Tongue (tissue), 2 donors: ENCODE data around the gene EVC. TPM values are rescaled to one million over a fixed set of nuclear protein-coding genes. Genes with fewer than 3 reads are reported as not detected.
A peak's percentile ranks its signal among the peaks of the same experiment; 100 is the strongest.

Experiments
- DNase-seq: peaks from one replicate; pipeline ENCODE4 v3.0.0-alpha.2; 2015
- total RNA-seq: library from RNA; depleted of rRNA; stranded (reverse); fragments of >200 nt; gene quantifications from one replicate; pipeline ENCODE4 v1.2.3, GENCODE V29; 2014

EVC gene
- total RNA-seq, 1 donor from 2014 or later, result 37.2 TPM

GRCh38 chr4:5730993-5731990 lies 20.3 kb downstream of the EVC start:
- DNase-seq, result no peak

DNA sequence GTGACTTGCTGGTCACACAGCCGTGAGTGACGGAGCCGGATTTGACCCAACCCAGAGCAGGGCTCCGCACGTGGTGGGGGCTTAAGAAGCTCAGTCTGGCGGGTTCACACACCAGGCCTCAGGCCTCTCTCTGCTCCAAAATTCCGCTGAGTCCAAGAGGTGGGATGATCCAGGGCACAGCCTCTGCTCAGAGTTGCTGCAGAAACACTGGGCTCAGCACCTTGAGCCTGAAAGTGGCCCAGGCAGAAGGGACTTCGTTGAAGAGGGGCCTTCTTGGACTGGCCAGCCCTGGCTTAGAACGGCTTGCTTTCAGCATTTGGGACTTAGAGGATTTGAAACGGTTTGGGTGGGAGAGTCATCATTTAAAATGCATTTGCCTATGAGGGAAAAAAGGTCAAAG lies 21.2 kb downstream of the EVC start:
- DNase-seq, result no peak

- DNase-seq, result peak; percentile 4
Measured at GRCh38 chr4:5734853-5735252, 23.9 kb downstream of the EVC start.

DNA sequence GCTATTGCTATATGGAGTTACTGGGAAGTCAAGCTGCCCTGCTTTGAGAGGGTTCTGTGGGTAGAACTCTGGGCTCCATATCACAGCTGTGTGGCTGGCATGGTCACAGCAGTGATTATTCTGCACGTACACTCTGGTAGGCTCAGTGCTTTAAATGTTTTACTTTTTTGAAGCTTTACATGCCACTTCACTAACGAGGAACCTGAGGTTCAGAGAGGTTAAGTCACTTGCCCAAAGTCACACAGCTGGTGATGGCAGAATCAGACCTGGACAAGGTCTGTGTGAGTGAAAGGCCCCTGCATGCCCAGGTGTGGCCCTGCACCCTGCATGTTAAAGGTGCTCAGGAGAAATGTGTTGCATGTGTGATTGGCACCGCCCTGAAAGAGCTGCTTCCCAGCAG lies 24.5 kb downstream of the EVC start:
- no peak for DNase-seq

DNA sequence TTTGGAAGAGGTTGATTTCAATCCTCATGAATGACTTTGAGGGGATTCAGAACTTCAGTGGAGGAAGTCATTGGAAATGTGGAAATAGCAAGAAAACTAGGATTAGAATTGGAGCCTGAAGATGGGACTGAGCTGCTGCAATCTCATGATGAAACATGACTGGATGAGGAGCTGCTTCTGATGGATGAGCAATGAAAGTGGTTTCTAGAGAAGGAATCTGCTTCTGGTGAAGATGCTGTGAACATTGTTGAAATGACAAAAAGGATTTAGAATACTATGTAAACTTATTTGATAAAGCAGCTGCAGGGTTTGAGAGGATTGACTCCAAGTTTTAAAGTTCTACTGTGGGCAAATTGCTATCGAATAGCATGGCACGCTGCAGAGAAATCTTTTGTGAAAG lies 27.1 kb downstream of the EVC start:
- no peak for DNase-seq

DNA sequence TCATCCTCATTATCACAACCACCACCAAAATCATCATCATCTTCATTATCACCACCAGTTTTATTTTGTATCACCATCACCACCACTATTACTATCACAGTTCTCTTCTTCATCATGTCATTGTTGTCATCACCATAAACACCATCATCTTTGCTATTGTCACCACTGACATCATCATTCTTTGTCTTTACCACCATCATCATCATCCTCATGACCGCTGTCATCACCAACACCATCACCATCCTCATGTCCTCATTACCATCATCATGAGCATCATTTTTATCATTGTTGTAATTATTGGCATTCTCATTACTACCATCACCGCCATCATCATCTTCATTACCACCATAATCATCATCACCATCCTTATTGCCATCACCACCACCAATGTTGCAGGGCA lies 31.4 kb downstream of the EVC start:
- no peak for DNase-seq

DNA sequence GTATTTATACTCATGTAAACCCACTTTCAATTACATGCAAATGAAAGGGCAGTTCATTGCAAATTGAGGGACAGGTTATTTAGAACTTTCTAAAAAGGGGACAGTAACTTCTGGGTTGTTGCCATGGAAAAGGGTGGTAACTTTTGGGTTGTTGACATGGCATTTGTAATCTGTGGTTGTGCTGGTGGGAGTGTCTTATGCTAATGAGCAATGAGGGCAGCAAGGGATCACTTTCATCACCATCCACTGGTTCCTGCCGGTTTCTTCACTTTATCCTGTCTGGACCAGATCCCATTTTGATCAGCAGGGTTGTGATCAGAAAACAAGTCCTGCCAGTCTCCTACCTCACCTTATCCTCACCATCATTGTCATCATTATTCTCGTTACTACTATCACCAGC lies 32.0 kb downstream of the EVC start:
- DNase-seq, result no peak

DNA sequence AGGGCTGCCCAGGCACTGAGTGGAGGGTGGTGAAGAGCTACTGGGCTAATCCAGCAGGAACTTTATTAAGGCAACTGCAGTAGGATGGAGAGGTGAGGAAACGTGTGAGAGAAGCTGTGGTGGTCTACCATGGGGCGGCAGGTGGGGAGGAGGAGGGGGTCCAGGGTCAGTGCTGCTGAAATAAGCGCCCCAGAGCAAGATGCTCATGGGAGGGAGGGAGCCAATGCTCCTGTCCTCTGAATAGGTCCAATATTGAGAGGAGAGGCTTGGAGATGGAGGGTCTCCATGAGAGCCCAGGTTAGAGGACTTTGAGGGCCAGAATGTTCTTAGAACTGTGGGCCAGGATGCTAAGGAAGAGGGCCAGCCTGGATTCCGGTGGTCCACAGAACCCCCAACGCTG lies 35.2 kb downstream of the EVC start:
- DNase-seq, result no peak

- no peak for DNase-seq
Measured at GRCh38 chr4:5746829-5747737, 36.1 kb downstream of the EVC start.

DNA sequence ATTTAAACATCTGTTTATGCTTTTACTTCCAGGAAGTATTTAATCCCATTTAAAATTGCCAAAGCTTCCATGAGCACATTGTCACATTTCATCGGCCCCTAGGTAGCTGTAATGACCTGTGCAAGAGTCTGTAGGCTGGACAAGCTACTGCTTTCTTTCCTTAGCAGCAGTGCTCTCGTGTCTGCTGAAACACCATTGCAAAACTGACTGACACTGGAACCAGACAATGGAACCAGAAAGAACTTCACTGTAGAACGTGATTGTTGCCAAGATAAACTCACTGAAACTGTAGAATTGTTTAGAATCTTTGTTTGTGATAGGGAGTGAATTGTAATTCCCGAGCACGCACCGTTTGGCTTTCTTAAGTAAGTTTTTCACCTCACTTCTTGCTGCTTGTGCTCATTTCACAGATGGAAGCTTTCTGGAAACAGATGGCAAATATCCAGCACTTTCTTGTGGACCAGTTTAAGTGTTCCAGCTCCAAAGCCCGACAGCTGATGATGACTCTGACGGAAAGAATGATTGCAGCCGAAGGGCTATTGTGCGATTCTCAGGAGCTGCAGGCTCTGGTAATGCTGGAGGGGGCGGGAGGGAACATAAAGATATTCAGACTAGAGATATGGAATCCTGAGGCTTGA lies 36.9 kb downstream of the EVC start:
- peak; percentile 70 for DNase-seq

GRCh38 chr4:5749568-5749967 lies 38.6 kb downstream of the EVC start:
- no peak for DNase-seq

GRCh38 chr4:5750052-5750945 lies 39.3 kb downstream of the EVC start:
- no peak for DNase-seq

DNA sequence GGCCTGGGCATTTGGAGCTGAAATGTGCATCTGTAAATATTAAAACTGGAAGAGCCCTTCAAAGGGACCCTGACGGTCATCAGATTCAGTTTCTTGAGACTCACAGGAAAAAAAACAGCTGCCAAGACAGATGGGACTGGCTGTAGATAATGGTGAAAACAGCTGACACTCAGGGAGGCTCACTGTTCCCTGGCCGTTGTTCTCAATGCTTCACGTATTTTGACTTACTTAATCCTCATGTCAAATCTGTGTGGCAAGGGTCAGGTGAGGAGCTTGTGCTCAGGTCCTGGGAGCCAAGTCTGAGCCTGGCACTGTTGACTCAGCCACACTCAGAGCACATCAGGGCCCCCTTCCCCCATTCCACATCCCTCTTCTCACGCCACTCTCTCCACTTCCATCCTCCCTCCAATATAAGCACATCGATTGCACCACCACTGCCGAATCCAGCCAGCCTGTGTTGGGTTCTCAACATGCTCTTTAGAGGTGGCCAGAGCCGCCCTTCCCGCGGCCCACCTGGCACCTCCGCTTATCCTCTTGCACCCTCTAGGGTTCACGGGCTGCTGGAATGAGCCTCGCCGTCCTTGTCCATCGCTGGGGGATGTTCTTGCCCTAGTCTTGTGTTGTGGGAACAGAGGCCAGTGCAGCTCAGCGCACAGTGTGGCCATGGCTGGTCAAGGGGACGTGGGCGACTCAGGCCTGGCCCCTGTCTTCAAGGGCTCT lies 40.1 kb downstream of the EVC start:
- DNase-seq, result peak; percentile 82

DNA sequence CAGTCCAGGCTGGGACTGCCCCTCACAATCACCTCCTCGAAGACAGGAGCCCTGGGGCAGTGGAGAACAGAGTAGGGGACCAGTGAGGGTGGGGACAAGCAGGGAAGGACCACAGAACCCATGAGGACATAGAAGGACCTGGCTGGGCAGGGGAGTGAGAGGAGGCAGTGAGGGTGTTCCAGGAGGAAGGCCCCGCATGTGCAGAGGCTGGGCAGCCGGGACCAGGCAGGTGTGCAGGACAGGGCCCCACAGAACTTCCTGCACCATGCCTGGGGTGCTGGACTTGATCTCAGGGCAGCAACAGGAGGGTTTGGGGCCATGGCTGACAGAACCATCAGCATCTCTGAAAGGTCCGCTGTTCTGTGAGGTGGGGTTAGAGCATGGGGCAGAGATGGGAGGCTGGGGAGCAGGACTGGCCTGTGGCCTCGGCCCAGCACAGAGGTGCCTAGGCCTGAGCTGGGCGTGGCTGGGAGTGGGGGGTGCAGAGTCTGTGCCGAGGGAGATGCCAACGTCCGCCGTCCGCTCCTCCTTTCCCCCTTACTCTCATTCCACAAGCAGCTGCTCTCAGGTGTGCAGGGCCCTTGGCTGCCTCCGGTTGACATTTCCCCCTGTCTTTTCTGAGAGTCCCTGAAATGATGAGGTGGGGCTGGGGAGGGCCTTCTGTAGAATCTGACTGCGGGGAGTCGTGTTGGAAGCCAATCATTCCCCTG lies 40.8 kb downstream of the EVC start:
- DNase-seq, result no peak

GRCh38 chr4:5752376-5753184 lies 41.6 kb downstream of the EVC start:
- peak; percentile 46 for DNase-seq

GRCh38 chr4:5753366-5753765 lies 42.4 kb downstream of the EVC start:
- DNase-seq, result no peak

DNA sequence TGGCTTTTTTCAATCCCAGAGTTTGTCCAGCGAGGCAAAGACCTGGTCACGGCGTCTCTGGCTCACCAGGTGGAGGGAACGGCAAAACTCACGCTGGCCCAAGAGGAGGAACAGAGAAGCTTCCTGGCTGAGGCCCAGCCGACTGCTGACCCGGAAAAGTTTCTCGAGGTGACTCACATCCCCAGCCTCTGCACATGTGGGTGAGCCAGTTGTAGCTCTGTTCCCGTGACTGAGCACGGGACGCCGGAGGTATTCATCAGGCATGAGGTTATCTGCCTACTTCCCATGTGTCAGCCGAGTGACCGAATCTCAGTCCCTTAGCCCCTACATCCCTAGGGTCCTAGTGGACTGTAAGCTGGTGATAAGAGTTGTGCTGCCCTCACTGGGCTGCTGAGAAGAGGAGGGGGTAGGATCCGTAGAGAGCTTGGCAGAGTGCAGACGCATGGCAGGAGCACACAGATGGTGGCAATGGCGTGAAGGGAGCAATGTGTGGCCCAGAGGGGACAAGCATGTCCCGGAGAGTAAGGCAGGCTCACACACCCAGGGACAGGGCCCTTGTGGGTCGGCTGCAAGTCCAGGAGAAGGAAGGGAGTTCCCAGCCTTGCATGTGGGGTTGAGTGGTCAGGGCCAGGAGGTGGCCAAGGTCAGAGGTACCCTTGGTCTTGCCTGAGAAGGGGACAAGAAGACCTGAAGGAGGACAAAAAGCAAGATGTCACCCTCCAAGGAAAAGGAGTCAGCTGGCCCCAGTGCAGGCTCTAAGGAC lies 42.9 kb downstream of the EVC start:
- no peak for DNase-seq

- DNase-seq, result no peak
Measured at GRCh38 chr4:5754529-5754881, 43.5 kb downstream of the EVC start.

DNA sequence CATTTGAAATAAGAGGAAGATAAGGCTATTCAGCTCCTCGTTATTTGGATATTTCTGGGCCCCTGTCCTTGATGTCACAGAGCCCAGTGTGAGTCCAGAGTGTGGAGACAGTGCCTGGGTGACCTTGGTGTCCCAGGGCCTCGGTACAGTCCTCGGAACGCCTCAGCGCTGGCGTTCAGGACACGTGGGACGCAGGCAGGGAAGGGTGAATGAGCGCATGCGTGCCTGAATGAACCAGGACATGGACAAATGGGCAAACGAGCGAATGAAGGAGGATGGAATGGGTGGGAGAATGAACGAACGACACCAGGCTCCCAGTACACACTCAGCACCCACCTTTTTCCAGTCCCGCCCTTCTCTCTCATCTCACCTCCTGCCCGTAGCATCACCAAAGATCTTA lies 44.2 kb downstream of the EVC start:
- DNase-seq, result no peak
